ENCODE data around the gene ZNF521. TPM values are rescaled to one million over a fixed set of nuclear protein-coding genes. Genes with fewer than 3 reads are reported as not detected.

The ZNF521 gene
- total and polyA plus RNA-seq, 2 experiments from 2014 or later, result 3.1 to 9.2 TPM

DNA sequence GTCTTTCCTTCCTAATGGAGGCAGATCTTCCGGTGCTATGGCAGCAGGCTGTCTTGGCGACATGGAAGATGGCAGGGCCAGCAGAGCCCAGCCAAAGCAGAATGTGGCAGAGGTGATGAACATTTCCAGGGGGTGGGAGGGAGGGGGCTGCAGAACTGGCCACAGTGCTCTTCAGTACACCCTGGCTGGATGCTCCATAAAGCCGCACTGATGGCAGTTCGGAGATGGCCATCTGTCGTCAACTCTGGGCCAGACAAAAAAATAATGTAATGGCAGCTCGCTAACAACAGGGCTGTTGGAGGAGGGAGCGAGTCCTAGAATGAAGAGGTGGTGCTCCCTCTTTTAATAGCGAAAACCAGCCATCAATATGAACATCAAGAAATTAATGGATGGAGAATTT lies 271.0 kb downstream of the ZNF521 start:
- Histone ChIP-seq H3K4me1 (ENCODE audit: insufficient read depth) (no peaks in the 10 kb centered on the region), H4K20me1 (replicated peaks; ENCODE audit: insufficient read depth) (no peaks in the 10 kb centered on the region), H3K36me3 (ENCODE audit: insufficient read depth) (no peaks in the 10 kb centered on the region), H3K4me3 (no peak overlapping the region), H3K79me2 (replicated peaks; ENCODE audit: insufficient read depth) (no peaks in the 10 kb centered on the region), H3K4me2 (no peak overlapping the region), H3K9me2 (ENCODE audit: insufficient read depth) (no peaks in the 10 kb centered on the region), H3F3A (replicated peaks; ENCODE audit: low read depth) (no peaks in the 10 kb centered on the region), H3K27ac (ENCODE audit: low read depth) (no peak overlapping the region), H3K27me3 (ENCODE audit: insufficient read depth) (no peaks in the 10 kb centered on the region), H2AFZ (no peak overlapping the region)
- Mint-ChIP-seq H3K27ac (no peak overlapping the region), H3K27me3 (ENCODE audit: insufficient read depth, low read depth, poor library complexity) (no peaks in the 10 kb centered on the region), H3K4me1 (peaks cover 24% of the 10 kb centered on the region), H3K9me3 (no peaks in the 10 kb centered on the region), H3K36me3 (ENCODE audit: low read depth) (no peaks in the 10 kb centered on the region), H3K4me3 (no peak overlapping the region)
- ATAC-seq (no peak), DNase-seq (ENCODE audit: low spot score) (no peak)
- TF ChIP-seq ZNF331 (CRISPR knock-in tag; IDR thresholded peaks at IDR 0.05; ENCODE audit: low read depth) (no peak), NANOG (IDR thresholded peaks at IDR 0.05; ENCODE audit: borderline replicate concordance) (no peak)
- TF ChIP-seq, protein P1, sequence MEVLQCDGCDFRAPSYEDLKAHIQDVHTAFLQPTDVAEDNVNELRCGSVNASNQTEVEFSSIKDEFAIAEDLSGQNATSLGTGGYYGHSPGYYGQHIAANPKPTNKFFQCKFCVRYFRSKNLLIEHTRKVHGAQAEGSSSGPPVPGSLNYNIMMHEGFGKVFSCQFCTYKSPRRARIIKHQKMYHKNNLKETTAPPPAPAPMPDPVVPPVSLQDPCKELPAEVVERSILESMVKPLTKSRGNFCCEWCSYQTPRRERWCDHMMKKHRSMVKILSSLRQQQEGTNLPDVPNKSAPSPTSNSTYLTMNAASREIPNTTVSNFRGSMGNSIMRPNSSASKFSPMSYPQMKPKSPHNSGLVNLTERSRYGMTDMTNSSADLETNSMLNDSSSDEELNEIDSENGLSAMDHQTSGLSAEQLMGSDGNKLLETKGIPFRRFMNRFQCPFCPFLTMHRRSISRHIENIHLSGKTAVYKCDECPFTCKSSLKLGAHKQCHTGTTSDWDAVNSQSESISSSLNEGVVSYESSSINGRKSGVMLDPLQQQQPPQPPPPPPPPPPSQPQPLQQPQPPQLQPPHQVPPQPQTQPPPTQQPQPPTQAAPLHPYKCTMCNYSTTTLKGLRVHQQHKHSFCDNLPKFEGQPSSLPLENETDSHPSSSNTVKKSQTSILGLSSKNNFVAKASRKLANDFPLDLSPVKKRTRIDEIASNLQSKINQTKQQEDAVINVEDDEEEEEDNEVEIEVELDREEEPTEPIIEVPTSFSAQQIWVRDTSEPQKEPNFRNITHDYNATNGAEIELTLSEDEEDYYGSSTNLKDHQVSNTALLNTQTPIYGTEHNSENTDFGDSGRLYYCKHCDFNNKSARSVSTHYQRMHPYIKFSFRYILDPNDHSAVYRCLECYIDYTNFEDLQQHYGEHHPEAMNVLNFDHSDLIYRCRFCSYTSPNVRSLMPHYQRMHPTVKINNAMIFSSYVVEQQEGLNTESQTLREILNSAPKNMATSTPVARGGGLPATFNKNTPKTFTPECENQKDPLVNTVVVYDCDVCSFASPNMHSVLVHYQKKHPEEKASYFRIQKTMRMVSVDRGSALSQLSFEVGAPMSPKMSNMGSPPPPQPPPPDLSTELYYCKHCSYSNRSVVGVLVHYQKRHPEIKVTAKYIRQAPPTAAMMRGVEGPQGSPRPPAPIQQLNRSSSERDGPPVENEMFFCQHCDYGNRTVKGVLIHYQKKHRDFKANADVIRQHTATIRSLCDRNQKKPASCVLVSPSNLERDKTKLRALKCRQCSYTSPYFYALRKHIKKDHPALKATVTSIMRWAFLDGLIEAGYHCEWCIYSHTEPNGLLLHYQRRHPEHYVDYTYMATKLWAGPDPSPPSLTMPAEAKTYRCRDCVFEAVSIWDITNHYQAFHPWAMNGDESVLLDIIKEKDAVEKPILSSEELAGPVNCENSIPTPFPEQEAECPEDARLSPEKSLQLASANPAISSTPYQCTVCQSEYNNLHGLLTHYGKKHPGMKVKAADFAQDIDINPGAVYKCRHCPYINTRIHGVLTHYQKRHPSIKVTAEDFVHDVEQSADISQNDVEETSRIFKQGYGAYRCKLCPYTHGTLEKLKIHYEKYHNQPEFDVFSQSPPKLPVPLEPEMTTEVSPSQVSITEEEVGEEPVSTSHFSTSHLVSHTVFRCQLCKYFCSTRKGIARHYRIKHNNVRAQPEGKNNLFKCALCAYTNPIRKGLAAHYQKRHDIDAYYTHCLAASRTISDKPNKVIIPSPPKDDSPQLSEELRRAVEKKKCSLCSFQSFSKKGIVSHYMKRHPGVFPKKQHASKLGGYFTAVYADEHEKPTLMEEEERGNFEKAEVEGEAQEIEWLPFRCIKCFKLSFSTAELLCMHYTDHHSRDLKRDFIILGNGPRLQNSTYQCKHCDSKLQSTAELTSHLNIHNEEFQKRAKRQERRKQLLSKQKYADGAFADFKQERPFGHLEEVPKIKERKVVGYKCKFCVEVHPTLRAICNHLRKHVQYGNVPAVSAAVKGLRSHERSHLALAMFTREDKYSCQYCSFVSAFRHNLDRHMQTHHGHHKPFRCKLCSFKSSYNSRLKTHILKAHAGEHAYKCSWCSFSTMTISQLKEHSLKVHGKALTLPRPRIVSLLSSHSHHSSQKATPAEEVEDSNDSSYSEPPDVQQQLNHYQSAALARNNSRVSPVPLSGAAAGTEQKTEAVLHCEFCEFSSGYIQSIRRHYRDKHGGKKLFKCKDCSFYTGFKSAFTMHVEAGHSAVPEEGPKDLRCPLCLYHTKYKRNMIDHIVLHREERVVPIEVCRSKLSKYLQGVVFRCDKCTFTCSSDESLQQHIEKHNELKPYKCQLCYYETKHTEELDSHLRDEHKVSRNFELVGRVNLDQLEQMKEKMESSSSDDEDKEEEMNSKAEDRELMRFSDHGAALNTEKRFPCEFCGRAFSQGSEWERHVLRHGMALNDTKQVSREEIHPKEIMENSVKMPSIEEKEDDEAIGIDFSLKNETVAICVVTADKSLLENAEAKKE (CRISPR knock-in tag; IDR thresholded peaks at IDR 0.05), result no peak
- TF ChIP-seq, protein P2, sequence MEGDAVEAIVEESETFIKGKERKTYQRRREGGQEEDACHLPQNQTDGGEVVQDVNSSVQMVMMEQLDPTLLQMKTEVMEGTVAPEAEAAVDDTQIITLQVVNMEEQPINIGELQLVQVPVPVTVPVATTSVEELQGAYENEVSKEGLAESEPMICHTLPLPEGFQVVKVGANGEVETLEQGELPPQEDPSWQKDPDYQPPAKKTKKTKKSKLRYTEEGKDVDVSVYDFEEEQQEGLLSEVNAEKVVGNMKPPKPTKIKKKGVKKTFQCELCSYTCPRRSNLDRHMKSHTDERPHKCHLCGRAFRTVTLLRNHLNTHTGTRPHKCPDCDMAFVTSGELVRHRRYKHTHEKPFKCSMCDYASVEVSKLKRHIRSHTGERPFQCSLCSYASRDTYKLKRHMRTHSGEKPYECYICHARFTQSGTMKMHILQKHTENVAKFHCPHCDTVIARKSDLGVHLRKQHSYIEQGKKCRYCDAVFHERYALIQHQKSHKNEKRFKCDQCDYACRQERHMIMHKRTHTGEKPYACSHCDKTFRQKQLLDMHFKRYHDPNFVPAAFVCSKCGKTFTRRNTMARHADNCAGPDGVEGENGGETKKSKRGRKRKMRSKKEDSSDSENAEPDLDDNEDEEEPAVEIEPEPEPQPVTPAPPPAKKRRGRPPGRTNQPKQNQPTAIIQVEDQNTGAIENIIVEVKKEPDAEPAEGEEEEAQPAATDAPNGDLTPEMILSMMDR (conservative IDR thresholded peaks at IDR 0.05; ENCODE audit: low read depth in 2 of 2), result no peak

DNA sequence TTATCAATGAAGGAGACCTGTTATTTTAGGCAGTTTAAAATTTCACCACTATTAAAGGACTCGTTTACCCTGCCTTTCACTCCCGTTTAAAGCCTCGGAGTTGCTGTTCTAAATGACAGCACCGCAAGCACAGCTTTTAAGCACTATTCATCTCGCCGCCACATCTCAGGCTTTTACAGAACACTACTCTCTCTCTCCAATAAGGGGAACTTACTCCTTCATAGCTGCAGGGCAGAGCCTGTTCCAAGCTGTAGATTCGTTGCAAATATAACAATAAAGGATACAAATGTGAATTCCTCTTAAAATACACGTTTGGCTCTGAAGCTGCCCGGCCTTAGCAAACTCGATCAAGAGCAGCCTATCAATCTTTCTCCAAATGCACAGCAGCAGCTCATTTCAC lies 271.8 kb downstream of the ZNF521 start:
- Histone ChIP-seq H3K4me3 (no peak overlapping the region), H3K27ac (ENCODE audit: low read depth) (no peak overlapping the region), H2AFZ (no peak overlapping the region), H3K79me2 (replicated peaks; ENCODE audit: insufficient read depth) (no peaks in the 10 kb centered on the region), H3F3A (replicated peaks; ENCODE audit: low read depth) (no peaks in the 10 kb centered on the region), H3K9me2 (ENCODE audit: insufficient read depth) (no peaks in the 10 kb centered on the region), H3K4me1 (ENCODE audit: insufficient read depth) (peaks cover 5% of the 10 kb centered on the region), H3K27me3 (ENCODE audit: insufficient read depth) (no peaks in the 10 kb centered on the region), H3K4me2 (no peak overlapping the region), H4K20me1 (replicated peaks; ENCODE audit: insufficient read depth) (no peaks in the 10 kb centered on the region), H3K36me3 (ENCODE audit: insufficient read depth) (no peaks in the 10 kb centered on the region)
- H3K4me1 Mint-ChIP-seq, result peaks cover 30% of the 10 kb centered on the region
- H3K36me3 Mint-ChIP-seq (ENCODE audit: low read depth), result no peaks in the 10 kb centered on the region
- DNase-seq (ENCODE audit: low spot score) (no peak), ATAC-seq (no peak)
- H3K4me3 Mint-ChIP-seq, result no peak overlapping the region
- H3K9me3 Mint-ChIP-seq, result no peaks in the 10 kb centered on the region
- H3K27me3 Mint-ChIP-seq (ENCODE audit: insufficient read depth, low read depth, poor library complexity), result no peaks in the 10 kb centered on the region
- no peak overlapping the region for H3K27ac Mint-ChIP-seq
- TF ChIP-seq EZH2 (IDR thresholded peaks at IDR 0.05; ENCODE audit: low read depth, unreplicated experiment), result no peak
- TF ChIP-seq, protein P3, sequence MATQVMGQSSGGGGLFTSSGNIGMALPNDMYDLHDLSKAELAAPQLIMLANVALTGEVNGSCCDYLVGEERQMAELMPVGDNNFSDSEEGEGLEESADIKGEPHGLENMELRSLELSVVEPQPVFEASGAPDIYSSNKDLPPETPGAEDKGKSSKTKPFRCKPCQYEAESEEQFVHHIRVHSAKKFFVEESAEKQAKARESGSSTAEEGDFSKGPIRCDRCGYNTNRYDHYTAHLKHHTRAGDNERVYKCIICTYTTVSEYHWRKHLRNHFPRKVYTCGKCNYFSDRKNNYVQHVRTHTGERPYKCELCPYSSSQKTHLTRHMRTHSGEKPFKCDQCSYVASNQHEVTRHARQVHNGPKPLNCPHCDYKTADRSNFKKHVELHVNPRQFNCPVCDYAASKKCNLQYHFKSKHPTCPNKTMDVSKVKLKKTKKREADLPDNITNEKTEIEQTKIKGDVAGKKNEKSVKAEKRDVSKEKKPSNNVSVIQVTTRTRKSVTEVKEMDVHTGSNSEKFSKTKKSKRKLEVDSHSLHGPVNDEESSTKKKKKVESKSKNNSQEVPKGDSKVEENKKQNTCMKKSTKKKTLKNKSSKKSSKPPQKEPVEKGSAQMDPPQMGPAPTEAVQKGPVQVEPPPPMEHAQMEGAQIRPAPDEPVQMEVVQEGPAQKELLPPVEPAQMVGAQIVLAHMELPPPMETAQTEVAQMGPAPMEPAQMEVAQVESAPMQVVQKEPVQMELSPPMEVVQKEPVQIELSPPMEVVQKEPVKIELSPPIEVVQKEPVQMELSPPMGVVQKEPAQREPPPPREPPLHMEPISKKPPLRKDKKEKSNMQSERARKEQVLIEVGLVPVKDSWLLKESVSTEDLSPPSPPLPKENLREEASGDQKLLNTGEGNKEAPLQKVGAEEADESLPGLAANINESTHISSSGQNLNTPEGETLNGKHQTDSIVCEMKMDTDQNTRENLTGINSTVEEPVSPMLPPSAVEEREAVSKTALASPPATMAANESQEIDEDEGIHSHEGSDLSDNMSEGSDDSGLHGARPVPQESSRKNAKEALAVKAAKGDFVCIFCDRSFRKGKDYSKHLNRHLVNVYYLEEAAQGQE (IDR thresholded peaks at IDR 0.05; ENCODE audit: unreplicated experiment), result no peak
- TF ChIP-seq CREB1 (CRISPR knock-in tag; IDR thresholded peaks at IDR 0.05; ENCODE audit: low read depth), result no peak
- no peak for TF ChIP-seq ZNF114 (CRISPR knock-in tag; IDR thresholded peaks at IDR 0.05)
- TF ChIP-seq, protein P4, sequence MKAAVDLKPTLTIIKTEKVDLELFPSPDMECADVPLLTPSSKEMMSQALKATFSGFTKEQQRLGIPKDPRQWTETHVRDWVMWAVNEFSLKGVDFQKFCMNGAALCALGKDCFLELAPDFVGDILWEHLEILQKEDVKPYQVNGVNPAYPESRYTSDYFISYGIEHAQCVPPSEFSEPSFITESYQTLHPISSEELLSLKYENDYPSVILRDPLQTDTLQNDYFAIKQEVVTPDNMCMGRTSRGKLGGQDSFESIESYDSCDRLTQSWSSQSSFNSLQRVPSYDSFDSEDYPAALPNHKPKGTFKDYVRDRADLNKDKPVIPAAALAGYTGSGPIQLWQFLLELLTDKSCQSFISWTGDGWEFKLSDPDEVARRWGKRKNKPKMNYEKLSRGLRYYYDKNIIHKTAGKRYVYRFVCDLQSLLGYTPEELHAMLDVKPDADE (IDR thresholded peaks at IDR 0.05), result no peak
- TF ChIP-seq POLR2AphosphoS5 (IDR thresholded peaks at IDR 0.05; ENCODE audit: low read depth), result no peak

Data from GM23338 (cell line).